ENCODE measurements around the gene SLC6A7.
A peak's percentile ranks its signal among the peaks of the same experiment; 100 is the strongest.

The SLC6A7 gene

GRCh38 chr5:150189728-150190502, at the start of gene SLC6A7:
Gene SLC6A7 (plus strand): TSS chr5:150190062. CDS start chr5:150190328, 266 bp downstream.
- DNase-seq = no peak

GRCh38 chr5:150140830-150141229, 49.0 kb upstream of the SLC6A7 start:
- no peak for DNase-seq

- DNase-seq = no peak
These were observed 48.2 kb upstream of the SLC6A7 start for GRCh38 chr5:150141544-150142184.

- DNase-seq = no peak
These were observed 47.5 kb upstream of the SLC6A7 start for GRCh38 chr5:150142185-150142958.

- no peak for DNase-seq
These were observed 46.9 kb upstream of the SLC6A7 start for GRCh38 chr5:150142959-150143349.

- no peak for DNase-seq
These were observed 46.3 kb upstream of the SLC6A7 start for GRCh38 chr5:150143350-150144245.

GRCh38 chr5:150144246-150144801, 45.5 kb upstream of the SLC6A7 start:
- no peak for DNase-seq

- no peak for DNase-seq
These were observed 45.0 kb upstream of the SLC6A7 start for GRCh38 chr5:150144879-150145278.

GRCh38 chr5:150146235-150146634, 43.6 kb upstream of the SLC6A7 start:
- DNase-seq = no peak

GRCh38 chr5:150146862-150147601, 42.8 kb upstream of the SLC6A7 start:
- no peak for DNase-seq

- no peak for DNase-seq
These were observed 42.2 kb upstream of the SLC6A7 start for GRCh38 chr5:150147670-150148069.

GRCh38 chr5:150148117-150148927, 41.5 kb upstream of the SLC6A7 start:
- no peak for DNase-seq

- DNase-seq = no peak
These were observed 40.2 kb upstream of the SLC6A7 start for GRCh38 chr5:150149618-150150017.

- DNase-seq = no peak
These were observed 37.0 kb upstream of the SLC6A7 start for GRCh38 chr5:150152636-150153462.

GRCh38 chr5:150153483-150153882, 36.4 kb upstream of the SLC6A7 start:
- no peak for DNase-seq

GRCh38 chr5:150153957-150154617, 35.8 kb upstream of the SLC6A7 start:
- no peak for DNase-seq

- DNase-seq = no peak
These were observed 35.2 kb upstream of the SLC6A7 start for GRCh38 chr5:150154618-150155128.

- DNase-seq = peak; percentile 19
These were observed 34.4 kb upstream of the SLC6A7 start, which contains the start of gene PDGFRB for GRCh38 chr5:150155258-150156026. Gene PDGFRB (minus strand): TSS chr5:150155845. CDS start chr5:150137047, 18,798 bp downstream.
